Brain pericyte (primary cell): ENCODE data around the gene CCDC116.
"Not testable (repeated sequence)": the region's sequence is repeated elsewhere in the genome, so short reads cannot be mapped to it uniquely, and the experiment has no call there.

Source experiments
- DNase-seq: peaks from one replicate; pipeline ENCODE4 v3.0.0-alpha.2; 2012; ENCODE audit warnings: low read depth, low spot score

Gene CCDC116

DNA sequence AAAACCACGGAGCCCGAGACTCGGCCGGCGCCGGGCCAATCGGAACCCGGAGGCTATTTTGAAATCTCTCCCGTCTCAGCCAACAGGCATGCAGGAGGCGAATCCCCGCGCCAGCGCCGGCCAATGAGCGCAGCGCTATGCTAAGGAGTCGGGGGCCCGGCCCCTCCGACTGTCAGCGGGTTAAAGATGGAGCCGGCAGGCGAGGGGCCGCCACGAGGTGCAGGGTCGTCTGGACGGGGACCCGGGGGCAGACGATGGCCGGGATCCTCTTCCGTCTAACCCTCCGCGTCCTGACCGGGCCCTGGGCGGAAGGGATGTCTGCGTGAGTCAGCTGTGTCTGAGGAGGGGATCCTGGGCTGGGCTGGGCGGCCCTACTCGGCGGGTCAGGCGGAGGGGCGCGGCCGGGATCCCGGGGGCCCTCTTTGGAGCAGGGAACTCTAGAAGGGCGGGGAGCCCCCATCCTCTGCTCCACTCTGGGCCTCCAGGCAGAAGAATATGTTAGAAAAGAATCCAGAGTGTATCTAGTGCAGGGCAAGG lies 19.5 kb downstream of the CCDC116 start:
- DNase-seq, result no peak

DNA sequence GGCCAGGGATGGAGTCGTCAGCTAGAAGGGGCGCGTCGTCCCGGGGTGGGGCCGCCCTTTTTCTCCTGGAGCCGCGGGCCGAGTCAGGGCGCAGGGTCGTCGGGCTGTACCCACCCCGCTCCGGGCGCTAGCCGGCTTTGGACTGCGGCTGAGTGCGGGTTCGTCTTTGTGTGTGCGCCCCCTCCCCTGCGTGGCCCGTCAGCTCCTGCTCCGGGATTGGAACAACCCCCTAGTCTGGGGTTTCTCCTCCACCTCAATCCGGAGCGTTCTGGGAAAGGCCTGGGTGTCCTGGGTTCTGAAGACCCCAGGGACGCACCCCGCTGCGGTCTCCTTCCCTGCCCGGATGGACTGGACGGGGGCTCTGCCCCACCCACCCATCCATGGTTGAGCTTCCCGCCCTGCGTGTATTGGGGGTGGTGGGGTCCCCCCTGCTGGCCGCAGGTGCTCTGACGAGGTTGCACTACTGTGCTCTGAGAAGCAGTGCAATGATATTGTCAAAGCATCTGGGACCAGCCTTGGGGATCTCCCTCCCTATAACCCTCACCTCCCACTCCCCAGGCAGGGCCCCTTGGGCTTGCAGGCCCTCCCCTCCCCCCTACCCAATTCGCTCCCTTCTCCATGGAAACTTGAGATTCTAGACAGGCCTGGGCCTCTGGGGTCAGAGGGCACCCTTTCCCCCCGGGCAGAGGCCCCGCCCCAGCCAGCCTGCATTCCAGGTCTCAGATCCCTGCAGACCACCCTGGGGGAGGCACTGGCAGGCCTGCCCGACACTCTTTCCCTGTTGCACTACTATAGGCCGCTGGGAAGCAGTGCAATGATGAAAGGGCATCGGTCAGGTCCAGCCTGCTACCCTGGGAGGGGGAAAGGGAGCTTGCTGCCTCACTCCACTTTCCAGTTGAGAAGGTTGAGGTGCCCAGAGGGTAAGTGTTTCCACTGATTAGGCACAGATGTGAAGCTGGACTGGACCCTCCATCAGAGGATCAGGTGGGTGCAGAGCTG lies 20.3 kb downstream of the CCDC116 start:
- DNase-seq, result no peak

DNA sequence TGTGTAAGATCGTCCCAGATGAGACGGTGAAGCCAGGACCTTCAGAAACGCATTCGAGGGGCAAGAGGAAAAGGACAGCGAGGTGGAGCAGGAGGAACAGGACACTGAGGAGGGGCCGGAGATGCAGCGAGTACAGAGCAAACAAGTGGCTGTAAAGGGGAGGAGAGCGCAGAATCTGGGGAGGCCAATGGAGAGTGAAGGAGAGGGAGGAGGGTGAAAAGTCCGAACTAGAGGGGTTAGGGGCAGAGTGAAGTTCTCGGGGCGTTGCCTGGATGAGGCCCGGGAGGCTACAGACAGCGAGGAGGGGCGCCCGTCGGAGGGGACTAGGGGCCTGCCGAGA lies 24.4 kb downstream of the CCDC116 start:
- no peak for DNase-seq

DNA sequence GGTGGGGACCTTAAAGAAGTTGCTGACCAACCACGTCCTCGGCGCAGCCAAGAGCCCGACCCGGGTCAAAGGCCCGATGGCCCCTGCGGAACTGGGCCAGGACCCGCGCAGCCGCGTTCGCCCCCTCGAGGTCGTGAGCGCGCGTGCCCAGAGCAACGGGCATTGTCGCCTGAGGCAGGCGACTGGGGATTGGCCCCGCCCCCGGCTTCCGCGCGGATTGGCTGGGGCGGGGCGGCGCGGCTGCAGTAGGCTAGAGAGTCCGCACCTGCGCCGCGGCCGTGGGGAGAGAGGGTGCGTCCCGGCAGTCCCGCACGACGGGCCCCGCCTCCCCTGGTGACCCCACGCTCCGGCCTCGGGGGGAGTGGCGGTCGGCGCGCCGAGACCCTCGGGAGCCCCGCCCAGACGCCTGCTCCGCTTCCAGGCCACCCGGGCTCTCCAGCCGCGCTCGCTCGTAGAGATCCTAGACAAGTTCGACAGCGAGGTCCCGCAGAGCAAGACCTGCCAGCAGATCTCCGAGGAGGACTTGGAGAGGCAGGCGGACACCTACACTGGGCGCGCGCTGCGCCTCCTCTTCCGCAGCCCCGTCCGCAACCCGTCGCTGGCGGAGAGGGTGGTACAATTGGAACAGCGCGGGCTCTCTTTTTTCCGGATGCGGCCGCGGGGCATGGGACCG lies 24.9 kb downstream of the CCDC116 start:
- no peak for DNase-seq

DNA sequence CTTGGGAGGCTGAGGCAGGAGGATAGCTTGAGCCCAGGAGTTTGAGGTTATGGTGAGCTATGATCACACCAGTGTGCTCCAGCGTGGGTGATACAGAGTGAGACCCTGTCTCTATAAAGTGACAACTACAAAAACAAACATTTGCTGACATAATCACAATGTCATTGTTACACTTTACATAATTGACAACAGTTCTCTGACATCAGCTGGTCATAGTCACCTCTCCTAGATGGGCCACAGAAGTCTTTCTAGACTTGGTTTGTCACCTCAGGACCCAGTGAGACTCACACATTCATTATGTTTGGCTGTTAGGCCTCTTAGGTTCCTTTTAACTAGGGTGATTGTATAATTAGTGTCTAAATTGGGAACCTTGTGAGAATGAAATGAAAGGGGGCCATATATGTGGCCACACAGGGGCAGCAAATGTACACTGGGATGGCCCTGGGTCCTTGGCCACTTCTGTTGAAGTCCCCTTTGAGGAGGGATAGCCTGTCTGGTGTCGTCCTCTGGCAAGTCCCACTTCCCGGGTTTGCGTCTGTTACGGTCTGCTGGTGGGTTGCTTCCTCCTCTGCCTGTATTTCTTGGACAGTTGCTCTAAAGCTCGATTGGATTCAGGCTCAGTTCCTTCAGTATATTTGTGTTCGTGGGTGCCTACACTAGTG lies 27.4 kb downstream of the CCDC116 start:
- no peak for DNase-seq

DNA sequence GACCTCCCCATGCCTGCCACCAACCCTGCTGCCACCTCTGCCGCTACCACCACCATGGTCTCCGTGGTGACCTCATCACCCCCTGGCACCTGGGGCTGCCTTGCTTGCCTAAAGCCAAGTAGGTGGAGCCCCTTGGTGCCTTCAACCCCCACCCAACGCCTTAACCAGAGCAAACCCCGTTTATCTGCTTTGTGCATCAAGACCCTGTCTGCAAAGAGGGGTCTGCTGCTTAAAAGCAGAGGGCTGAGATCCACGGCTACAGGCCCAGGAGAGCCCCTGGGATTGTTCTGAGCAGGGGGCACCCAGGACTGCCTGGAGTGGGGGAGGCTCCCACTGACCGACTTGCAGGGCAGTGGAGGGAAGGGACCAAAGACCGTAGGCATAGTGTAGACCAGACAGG lies 28.3 kb downstream of the CCDC116 start:
- DNase-seq, result no peak

DNA sequence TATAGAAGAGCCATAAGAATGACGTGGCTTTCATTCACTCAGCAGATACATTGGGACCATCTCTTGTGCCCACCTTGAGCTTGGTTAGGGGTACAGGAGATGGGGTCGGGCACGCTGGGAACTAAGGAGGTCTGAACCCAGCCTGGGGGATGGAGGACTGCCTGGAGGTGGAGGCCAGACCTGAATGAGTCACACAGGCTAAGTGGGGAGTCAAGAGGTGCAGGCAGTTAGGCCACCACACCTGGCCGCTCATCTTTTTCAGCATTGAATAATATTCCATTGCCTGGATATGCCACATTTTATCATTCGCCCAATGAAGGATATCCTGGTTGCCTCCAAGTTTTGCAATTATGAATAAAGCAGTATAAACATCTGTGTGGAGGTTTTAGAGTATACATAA lies 29.4 kb downstream of the CCDC116 start:
- DNase-seq, result no peak

DNA sequence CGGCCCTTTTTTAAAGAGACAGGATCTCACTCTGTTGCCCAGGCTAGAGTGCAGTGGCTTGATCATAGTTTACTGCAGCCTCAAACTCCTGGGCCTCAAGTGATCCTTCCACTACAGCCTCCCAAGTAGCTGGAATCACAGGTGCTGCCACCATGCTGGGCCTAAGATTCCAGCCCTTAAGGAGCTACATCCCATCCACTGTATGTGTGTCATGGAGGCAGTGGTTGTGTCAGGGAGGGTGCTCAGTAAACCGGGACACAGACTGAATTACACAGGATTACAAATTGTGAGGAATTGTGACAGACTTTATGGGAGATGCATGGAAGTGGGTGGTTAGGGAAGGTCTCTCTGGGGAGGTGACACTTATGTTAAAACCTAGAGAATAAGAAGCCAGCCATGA lies 31.2 kb downstream of the CCDC116 start:
- no peak for DNase-seq

DNA sequence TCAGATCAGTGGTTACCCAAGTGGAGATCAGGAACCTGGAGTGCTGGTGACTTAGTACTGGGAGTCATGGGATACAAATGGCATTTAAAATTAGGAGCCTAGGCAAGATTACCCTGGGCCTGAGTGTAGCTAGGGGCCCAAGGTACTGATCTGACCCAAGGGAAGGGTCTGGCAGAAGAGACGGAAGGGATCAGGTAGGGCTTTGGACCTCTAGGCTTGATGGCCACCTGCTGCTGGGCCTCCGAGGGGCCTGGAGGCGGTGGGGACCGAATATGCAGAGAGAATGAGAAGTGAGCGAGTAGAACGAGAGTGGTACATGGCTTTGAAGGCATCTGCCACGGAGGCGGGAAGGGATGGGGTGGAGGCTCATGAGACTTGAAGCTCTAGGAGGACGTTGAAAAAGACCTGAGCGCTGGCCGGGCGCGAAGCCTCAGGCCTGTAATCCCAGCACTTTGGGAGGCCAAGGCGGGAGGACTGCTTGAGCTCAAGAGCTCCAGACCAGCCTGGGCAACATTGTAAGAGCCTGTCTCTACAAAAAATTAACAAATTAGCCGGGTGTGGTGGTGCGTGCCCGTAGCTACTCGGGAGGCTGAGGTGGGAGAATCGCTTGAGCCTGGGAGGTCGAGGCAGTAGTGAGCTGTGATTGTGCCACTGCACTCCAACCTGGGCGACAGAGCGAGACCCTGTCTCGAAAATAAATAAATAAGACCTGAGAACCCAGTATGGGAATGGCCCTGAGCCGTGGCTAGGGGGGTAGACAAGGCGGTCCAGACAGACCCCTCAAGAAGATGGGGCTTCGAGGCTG lies 32.7 kb downstream of the CCDC116 start:
- no peak for DNase-seq

DNA sequence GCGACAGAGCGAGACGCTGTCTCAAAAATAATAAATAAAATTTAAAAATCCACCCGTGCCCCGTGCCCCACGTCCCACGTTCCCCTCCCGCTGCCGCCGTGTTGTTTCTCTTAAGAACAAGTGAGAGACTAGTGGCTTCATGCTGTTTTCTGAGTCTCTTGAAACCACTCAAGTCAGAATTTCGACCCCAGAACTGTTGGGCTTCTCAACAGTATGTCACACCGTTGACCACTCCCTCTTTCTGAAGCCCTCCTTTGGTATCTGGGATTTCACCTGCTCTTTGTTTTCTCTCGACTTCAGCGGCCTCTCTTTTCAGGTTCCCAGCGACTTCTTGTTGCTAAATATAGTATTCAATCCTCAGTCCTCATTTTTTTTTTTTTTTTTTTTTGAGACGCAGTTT lies 34.2 kb downstream of the CCDC116 start:
- DNase-seq, result no peak

DNA sequence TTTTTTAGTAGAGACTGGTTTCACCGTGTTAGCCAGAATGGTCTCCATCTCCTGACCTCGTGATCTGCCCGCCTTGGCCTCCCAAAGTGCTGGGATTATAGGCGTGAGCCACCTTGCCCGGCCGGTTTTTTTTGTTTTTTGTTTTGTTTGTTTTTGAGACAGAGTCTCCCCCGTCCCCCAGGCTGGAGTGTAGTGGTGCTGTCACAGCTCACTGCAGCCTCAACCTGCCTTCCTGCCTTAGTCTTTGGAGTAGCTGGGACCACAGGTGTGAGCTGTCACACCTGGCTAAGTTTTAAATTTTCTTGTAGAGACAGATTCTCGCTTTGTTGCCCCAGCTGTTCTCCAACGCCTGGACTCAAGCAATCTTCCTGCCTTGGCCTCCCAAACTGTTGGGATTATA lies 36.5 kb downstream of the CCDC116 start:
- no peak for DNase-seq

DNA sequence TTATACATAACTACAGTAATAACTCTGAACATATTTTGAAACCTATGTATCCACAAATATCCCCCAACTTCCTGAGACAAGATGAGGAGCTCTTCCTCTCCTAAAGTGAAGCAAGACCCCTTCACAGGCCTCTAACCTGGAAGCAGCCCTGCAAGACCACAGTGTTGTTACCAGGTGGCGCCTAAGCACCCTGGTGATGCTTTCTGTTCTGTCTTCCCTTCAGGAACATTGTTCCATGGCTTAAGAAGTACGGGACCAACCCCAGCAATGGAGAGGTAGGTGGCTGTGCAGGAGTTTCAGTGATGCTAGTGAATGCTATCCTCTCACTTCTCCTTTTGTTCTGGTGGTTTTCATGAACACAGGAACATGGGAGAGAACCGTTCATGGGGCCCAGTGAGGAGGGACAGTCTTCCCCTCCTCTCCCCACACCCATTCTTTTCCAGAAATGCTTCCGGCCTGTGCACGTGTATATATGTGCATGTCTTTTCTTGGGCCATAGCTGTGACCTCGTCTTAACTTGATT lies 39.6 kb downstream of the CCDC116 start:
- DNase-seq, result no peak

DNA sequence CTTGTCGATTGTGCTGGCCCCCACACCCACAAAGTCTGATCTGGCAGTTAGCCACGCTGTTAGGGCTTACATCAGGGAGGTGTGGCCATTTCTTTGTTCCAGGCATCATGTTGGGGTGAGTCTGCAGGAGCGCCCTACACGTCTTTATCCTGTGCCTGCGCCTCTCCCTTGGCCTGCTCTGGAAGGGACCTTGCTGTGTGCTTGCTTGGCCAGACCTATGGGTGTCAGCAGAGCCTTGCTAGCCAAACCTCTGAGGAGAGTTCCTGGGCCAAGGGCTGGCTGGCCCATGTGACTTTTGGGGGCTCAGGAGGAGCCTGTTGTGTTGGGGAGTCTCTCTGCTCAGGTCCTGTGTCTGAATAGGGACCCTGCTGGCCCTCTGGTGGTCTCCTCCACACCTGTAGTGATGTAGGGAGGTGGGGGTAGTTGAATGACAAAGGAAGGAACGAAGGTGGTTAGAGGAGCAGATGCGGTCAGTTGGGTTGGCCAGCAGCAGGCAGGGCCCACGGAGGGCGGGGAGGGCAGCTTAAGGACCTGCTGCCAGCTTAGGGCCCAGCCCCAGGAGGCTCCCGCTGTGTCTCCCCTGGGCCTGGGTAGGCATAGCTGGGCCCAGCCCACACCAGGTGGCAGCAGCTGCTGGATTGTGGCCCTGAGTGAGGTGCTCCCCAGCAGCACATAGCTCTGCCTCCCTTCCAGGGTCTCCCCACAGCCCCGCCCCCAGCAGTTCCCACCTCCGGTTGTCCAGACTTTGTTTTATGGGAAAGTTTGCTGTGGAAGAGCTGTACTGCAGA lies 41.2 kb downstream of the CCDC116 start:
- no peak for DNase-seq

DNA sequence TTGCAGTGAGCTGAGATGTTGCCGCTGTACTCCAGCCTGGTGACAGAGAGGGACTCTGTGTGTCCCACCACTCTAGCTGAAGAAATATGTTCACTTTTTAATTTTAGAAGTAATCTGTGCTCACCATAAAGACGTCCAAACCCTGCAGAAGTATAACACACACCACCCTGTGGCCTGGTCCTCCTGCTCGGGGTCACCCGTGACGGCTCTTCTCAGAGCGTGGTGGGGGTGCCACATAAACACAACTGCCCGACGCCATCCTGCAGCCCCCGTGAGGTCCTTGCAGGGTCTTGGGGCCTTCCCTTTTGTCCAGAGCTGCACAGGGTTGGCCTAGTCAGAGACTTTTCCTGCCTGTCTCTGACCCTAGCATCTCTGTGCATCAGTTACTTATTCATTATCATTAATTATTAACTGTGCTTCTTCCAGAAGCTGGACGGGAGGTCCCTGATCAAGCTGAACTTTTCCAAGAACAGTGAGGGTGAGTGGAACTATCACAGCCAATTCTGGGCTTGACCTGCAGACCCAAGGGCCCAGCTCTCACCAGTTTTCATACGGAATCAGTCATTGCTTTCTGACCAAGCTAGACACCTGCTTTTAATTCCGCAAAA lies 42.2 kb downstream of the CCDC116 start:
- no peak for DNase-seq

DNA sequence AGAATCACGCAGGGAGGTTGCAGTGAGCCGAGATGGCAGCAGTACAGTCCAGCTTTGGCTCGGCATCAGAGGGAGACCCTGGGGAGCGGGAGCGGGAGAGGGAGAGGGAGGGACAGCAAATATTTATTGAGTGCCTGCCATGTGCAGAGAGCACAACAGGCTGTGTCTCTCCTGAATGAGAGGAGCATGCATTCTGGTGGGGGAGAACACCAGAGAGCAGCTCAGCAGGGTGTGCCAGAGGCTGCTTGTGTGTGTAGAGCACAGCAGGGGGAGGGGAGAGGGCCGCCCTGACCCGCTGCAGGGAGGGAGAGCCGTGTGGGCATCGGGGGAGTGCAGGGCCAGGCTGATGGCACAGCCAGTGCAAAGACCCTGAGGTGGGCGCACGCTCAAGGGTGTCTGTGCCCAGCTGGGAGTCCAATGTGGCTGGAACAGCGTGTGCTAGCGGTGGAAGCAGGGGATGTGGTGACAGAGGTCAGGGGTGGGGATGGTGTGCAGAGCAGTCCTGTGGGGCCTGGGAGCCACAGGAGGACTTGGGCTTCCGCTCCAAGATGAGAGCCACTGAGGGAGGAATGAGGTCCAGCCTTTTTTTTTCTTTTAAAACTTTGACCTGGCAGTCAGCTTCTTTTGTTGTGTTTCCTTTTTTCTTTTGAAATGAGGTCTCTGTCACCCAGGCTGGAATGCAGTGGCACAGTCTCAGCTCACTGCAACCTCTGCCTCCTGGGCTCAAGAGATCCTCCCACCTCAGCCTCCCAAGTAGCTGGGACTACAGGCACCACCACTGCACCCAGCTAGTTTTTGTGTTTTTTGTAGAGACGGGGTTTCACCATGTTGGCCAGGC lies 45.3 kb downstream of the CCDC116 start:
- peak; percentile 34 for DNase-seq

DNA sequence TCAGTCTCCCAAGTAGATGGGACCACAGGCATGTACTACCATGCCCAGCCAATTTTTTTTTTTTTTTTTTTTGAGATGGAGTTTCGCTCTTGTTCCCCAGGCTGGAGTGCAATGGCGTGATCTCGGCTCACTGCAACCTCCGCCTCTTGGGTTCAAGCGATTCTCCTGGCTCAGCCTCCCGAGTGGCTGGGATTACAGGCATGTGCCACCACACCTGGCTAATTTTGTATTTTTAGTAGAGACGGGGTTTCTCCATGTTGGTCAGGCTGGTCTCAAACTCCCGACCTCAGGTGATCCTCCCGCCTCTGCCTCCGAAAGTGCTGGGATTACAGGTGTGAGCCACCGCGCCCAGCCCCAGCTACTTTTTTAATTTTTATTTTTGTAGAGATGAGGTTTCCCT lies 46.3 kb downstream of the CCDC116 start:
- not testable (repeated sequence) for DNase-seq

DNA sequence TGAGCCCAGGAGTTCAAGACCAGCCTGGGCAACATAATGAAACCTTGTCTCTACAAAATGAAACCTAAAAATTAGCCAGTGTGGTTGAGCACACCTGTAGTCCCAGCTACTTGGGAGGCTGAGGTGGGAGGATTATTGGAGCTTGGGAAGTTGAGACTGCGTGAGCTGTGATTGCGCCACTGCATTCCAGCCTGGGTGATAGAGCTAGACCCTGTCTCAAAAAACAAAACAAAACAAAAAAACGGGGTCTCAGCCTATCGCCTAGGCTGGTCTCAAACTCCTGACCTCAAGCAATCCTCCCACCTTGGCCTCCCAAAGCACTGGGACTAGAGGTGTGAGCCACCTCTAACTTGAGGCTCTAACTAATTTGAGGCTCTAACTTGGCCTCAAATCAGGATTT lies 46.8 kb downstream of the CCDC116 start:
- DNase-seq, result no peak

DNA sequence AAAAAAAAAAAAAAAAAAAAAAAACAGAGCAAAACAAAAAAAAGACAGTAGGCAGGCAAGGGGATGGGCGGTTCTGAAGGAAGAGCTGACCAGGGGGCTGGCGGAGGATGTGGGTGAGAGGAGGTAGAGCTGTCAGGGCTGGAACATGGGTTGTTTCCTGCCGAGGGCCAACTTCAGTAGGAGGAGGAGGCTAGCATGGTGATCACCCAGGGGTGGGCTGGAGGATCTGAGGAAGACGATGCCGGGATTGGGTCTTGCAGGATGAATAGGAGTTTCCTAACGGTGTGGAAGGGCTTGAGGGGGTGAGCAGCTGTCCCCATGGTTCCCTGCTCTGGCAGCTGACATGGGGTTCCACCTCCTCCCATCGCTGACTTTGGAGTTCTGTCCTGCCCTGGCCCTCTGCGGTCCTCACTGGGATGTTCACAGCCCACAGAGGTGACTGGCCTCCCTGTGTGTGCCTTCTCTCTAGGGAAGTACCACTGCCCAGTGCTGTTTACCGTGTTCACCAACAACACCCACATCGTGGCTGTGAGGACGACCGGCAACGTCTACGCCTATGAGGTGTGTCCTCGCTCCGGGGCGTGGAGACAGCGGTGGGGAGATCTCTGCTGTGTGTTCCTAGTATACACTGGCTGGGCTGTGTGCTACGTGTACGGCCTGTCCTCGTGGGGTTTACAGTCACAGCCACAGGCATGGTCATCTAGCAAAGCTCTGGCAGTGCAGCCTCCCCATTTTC lies 48.4 kb downstream of the CCDC116 start:
- no peak for DNase-seq
